Stimulated activated CD4-positive, alpha-beta T cell treated with anti-CD3 and anti-CD28 coated beads, Interleukin-15, amount 100 ng/mL, for 24 hours (primary cell): Measurements from ENCODE around the gene UXS1.
"Not testable (repeated sequence)": the region's sequence is repeated elsewhere in the genome, so short reads cannot be mapped to it uniquely, and the experiment has no call there.

ENCODE experiments used
- DNase-seq: peaks from one replicate; pipeline ENCODE4 v3.0.0-alpha.2; 2020

The UXS1 gene

GRCh38 chr2:106159866-106160785 is 34.0 kb downstream of the UXS1 start:
- DNase-seq: peak; percentile 71

- peak; percentile 31 for DNase-seq
Observed at GRCh38 chr2:106158871-106159270, 35.2 kb downstream of the UXS1 start.

GRCh38 chr2:106158131-106158530 is 36.0 kb downstream of the UXS1 start:
- no peak for DNase-seq

GRCh38 chr2:106157416-106157815 is 36.7 kb downstream of the UXS1 start:
- no peak for DNase-seq

GRCh38 chr2:106156305-106157296 is 37.5 kb downstream of the UXS1 start:
- peak; percentile 15 for DNase-seq

- no peak for DNase-seq
Observed at GRCh38 chr2:106153781-106154180, 40.3 kb downstream of the UXS1 start.

GRCh38 chr2:106147665-106148064 is 46.4 kb downstream of the UXS1 start:
- peak; percentile 19 for DNase-seq

- no peak for DNase-seq
Observed at GRCh38 chr2:106147159-106147558, 46.9 kb downstream of the UXS1 start.

GRCh38 chr2:106144621-106145331 is 49.3 kb downstream of the UXS1 start:
- peak; percentile 61 for DNase-seq

- no peak for DNase-seq
Observed at GRCh38 chr2:106143495-106144215, 50.4 kb downstream of the UXS1 start.

GRCh38 chr2:106142683-106143082 is 51.4 kb downstream of the UXS1 start:
- peak; percentile 33 for DNase-seq

GRCh38 chr2:106140913-106141312 is 53.2 kb downstream of the UXS1 start:
- no peak for DNase-seq

GRCh38 chr2:106140113-106140512 is 54.0 kb downstream of the UXS1 start:
- no peak for DNase-seq

GRCh38 chr2:106139238-106139935 is 54.7 kb downstream of the UXS1 start:
- DNase-seq: no peak

- DNase-seq: peak; percentile 26
Observed at GRCh38 chr2:106138543-106139237, 55.4 kb downstream of the UXS1 start.

- peak; percentile 16 for DNase-seq
Observed at GRCh38 chr2:106137731-106138521, 56.2 kb downstream of the UXS1 start.

- DNase-seq: not testable (repeated sequence)
Observed at GRCh38 chr2:106131192-106131591, 62.9 kb downstream of the UXS1 start.

- no peak for DNase-seq
Observed at GRCh38 chr2:106130251-106130998, 63.7 kb downstream of the UXS1 start.

- no peak for DNase-seq
Observed at GRCh38 chr2:106129592-106129991, 64.5 kb downstream of the UXS1 start.
